HCT116 (cell line): ENCODE results near the gene SLC44A3. TPM values are rescaled to one million over a fixed set of nuclear protein-coding genes. Genes with fewer than 3 reads are reported as not detected.

Experiments used
- ATAC-seq: fragments of 200-7000 bp; cut with Tn5 transposase; 2 replicates; pipeline ENCODE4 v1.9.1; 2020; ENCODE audit warnings: mild to moderate bottlenecking, moderate library complexity
- BruUV-seq: library from RNA; stranded (reverse); fragments of 400-500 nt; replicated peaks from 2 replicates; lab custom pipeline; 2021; lab: Mats Ljungman, UMichigan
- CTCF ChIA-PET: fragments of 300-600 bp; sonication (Branson Sonifier 250); formaldehyde crosslinking; loops from one replicate; lab custom pipeline; 2021; ENCODE audit warnings: antibody characterized with exemption; lab: Charles Lee
- POLR2A ChIA-PET: fragments of 300-600, 350-600 bp; sonication (Branson Sonifier 250); formaldehyde crosslinking; loops from one replicate; lab custom pipeline; 2021; ENCODE audit warnings: antibody characterized with exemption; lab: Charles Lee
- RAD21 ChIA-PET, 2 experiments: fragments of 300-600 bp; sonication (Branson Sonifier 250); formaldehyde crosslinking; loops; one replicate each; lab custom pipeline; 2023; ENCODE audit warnings: low total read pairs in 2 of 2; ENCODE audit not compliant: uncharacterized antibody in 2 of 2, unreplicated experiment in 2 of 2, low non-redundant PET in 1 of 2; lab: Charles Lee
- DNase-seq: peaks from one replicate; pipeline ENCODE4 v3.0.0-alpha.2; 2010; ENCODE audit warnings: low read depth, low spot score
- H2AFZ ChIP-seq: fragments of 200-600 bp; shearing (Covaris generic), sonication (generic); 2 replicates; pipeline ENCODE4 v1.6.1; 2017; ENCODE audit warnings: low read depth, mixed run types, mixed read lengths, antibody characterized with exemption, low read length; ENCODE audit not compliant: poor library complexity, severe bottlenecking
- H3K27ac ChIP-seq: 2 replicates; pipeline ENCODE4 v1.5.1; 2012; ENCODE audit warnings: low read depth, low read length
- H3K27me3 ChIP-seq: fragments of 200-600 bp; sonication (generic); 2 replicates; pipeline ENCODE4 v1.6.1; 2016; ENCODE audit warnings: mixed run types, low read length, mixed read lengths; ENCODE audit not compliant: insufficient read depth
- H3K36me3 ChIP-seq, 2 experiments: fragments of 200-500 bp in 1 of 2; fragments of 200-600 bp in 1 of 2; sonication (Bioruptor generic) in 1 of 2; sonication (generic) in 1 of 2; 2 replicates each; pipeline versions ENCODE4 v1.5.1 to v1.6.1; 2014 to 2016; ENCODE audit warnings: low read length in 2 of 2, inconsistent platforms in 1 of 2, mixed read lengths in 1 of 2, mixed run types in 1 of 2; ENCODE audit not compliant: insufficient read depth in 2 of 2, control insufficient read depth in 1 of 2
- H3K4me1 ChIP-seq, 2 experiments: fragments of 200-600 bp in 1 of 2; sonication (generic) in 1 of 2; 2 replicates each; pipeline versions ENCODE4 v1.5.1 to v1.6.1; 2012 to 2017; ENCODE audit warnings: low read length in 2 of 2, inconsistent platforms in 1 of 2, mild to moderate bottlenecking in 1 of 2, mixed read lengths in 1 of 2, mixed run types in 1 of 2, moderate library complexity in 1 of 2; ENCODE audit not compliant: insufficient read depth in 2 of 2, control insufficient read depth in 1 of 2
- H3K4me2 ChIP-seq: fragments of 200-600 bp; sonication (generic); 2 replicates; pipeline ENCODE4 v1.6.1; 2017; ENCODE audit warnings: mixed run types, low read length, mixed read lengths
- H3K4me3 ChIP-seq, 2 experiments: fragments of 200-600 bp in 1 of 2; sonication (generic) in 1 of 2; replicated peaks in 1 of 2; 2 replicates each; pipeline ENCODE4 v1.5.1; 2011 to 2016; ENCODE audit warnings: low read length in 2 of 2, control low read depth in 1 of 2, low read depth in 1 of 2, mild to moderate bottlenecking in 1 of 2, mixed read lengths in 1 of 2, mixed run types in 1 of 2
- H3K79me2 ChIP-seq: fragments of 200-600 bp; sonication (generic); 2 replicates; pipeline ENCODE4 v1.6.1; 2017; ENCODE audit warnings: mild to moderate bottlenecking, mixed run types, low read length, moderate library complexity, mixed read lengths; ENCODE audit not compliant: insufficient read depth
- H3K9ac ChIP-seq: fragments of 200-600 bp; sonication (generic); 2 replicates; pipeline ENCODE4 v1.6.1; 2016; ENCODE audit warnings: low read length, mixed read lengths
- H3K9me2 ChIP-seq: fragments of 200-600 bp; sonication (generic), shearing (Covaris generic); 2 replicates; pipeline ENCODE4 v1.6.1; 2017; ENCODE audit warnings: mixed run types, mild to moderate bottlenecking, moderate library complexity; ENCODE audit not compliant: insufficient read depth
- H3K9me3 ChIP-seq, 2 experiments: fragments of 200-500 bp in 1 of 2; fragments of 200-600 bp in 1 of 2; sonication (Bioruptor generic) in 1 of 2; sonication (generic) in 1 of 2; 2 replicates each; pipeline ENCODE4 v1.6.1; 2014 to 2017; ENCODE audit warnings: low read length in 2 of 2, mixed read lengths in 2 of 2, inconsistent platforms in 1 of 2, low read depth in 1 of 2, mild to moderate bottlenecking in 1 of 2, mixed run types in 1 of 2, moderate library complexity in 1 of 2; ENCODE audit not compliant: control insufficient read depth in 1 of 2, insufficient read depth in 1 of 2
- H4K20me1 ChIP-seq: fragments of 200-600 bp; sonication (generic), shearing (Covaris generic); 2 replicates; pipeline ENCODE4 v1.6.1; 2017; ENCODE audit warnings: mixed run types, mild to moderate bottlenecking, moderate library complexity; ENCODE audit not compliant: insufficient read depth
- ATF3 ChIP-seq: IDR thresholded peaks from 2 replicates; pipeline ENCODE4 v1.6.1; 2012
- CBX3 ChIP-seq: IDR thresholded peaks from 2 replicates; pipeline ENCODE4 v1.6.1; 2012; ENCODE audit warnings: low read depth
- EGR1 ChIP-seq: IDR thresholded peaks from 2 replicates; pipeline ENCODE4 v1.6.1; 2012; ENCODE audit warnings: low read depth
- ELF1 ChIP-seq: IDR thresholded peaks from 2 replicates; pipeline ENCODE4 v1.6.1; 2012; ENCODE audit warnings: low read depth, borderline replicate concordance
- EZH2phosphoT487 ChIP-seq: fragments of 200-600 bp; IDR thresholded peaks from 2 replicates; pipeline ENCODE4 v1.6.1; 2018; ENCODE audit warnings: antibody characterized with exemption, borderline replicate concordance
- JUND ChIP-seq: IDR thresholded peaks from 2 replicates; pipeline ENCODE4 v1.6.1; 2012
- POLR2A ChIP-seq: IDR thresholded peaks from 2 replicates; pipeline ENCODE4 v1.7.0; 2011; ENCODE audit warnings: borderline replicate concordance; ENCODE audit not compliant: insufficient read depth, insufficient read length; ENCODE audit errors: extremely low read depth
- POLR2AphosphoS5 ChIP-seq: IDR thresholded peaks from 2 replicates; pipeline ENCODE4 v1.6.1; 2011; ENCODE audit warnings: mild to moderate bottlenecking, low read depth, low read length, moderate library complexity
- RAD21 ChIP-seq: IDR thresholded peaks from 2 replicates; pipeline ENCODE4 v1.6.1; 2012; ENCODE audit warnings: low read depth, mild to moderate bottlenecking
- REST ChIP-seq: IDR thresholded peaks from 2 replicates; pipeline ENCODE4 v1.6.1; 2012; ENCODE audit warnings: low read depth
- SIN3A ChIP-seq: IDR thresholded peaks from 2 replicates; pipeline ENCODE4 v1.6.1; 2012; ENCODE audit warnings: low read depth
- SP1 ChIP-seq: IDR thresholded peaks from 2 replicates; pipeline ENCODE4 v1.6.1; 2012; ENCODE audit warnings: low read depth
- YY1 ChIP-seq: IDR thresholded peaks from 2 replicates; pipeline ENCODE4 v1.6.1; 2011; ENCODE audit warnings: low read length, low read depth, moderate library complexity, mild to moderate bottlenecking; ENCODE audit not compliant: insufficient replicate concordance; ENCODE audit errors: extremely low read depth
- ZFX ChIP-seq: fragments of 450-650 bp; IDR thresholded peaks from 2 replicates; pipeline ENCODE4 v1.6.1; 2017
- ZNF274 ChIP-seq: fragments of 200-500 bp; sonication (Bioruptor generic); IDR thresholded peaks from 2 replicates; pipeline ENCODE4 v1.6.1; 2014; ENCODE audit warnings: mild to moderate bottlenecking, low read depth, low read length, inconsistent platforms
- intact Hi-C: fragments of 100-400 bp; cut with micrococcal nuclease; formaldehyde crosslinking; loops from 2 replicates; pipeline ENCODE4 v1.10.0; 2022
- total RNA-seq: library from RNA; stranded (reverse); gene quantifications from one replicate; pipeline ENCODE4 v1.2.1, GENCODE V29; 2021; ENCODE audit not compliant: unreplicated experiment
- TF ChIP-seq, protein P1 (sequence below): IDR thresholded peaks from 2 replicates; pipeline ENCODE4 v1.6.1; 2011; ENCODE audit warnings: mild to moderate bottlenecking, low read length, moderate library complexity; ENCODE audit not compliant: insufficient replicate concordance; ENCODE audit errors: extremely low read depth
- TF ChIP-seq, protein P2 (sequence below), 3 experiments: fragments of 200-600 bp in 1 of 3; sonication (generic) in 1 of 3; IDR thresholded peaks in 2 of 3; conservative IDR thresholded peaks in 1 of 3; 2 replicates each; pipeline ENCODE4 v1.5.1; 2012 to 2017; ENCODE audit warnings: low read depth in 2 of 3, low read length in 2 of 3, antibody characterized with exemption in 1 of 3, borderline replicate concordance in 1 of 3, control low read depth in 1 of 3, mild to moderate bottlenecking in 1 of 3, mixed read lengths in 1 of 3, mixed run types in 1 of 3, moderate library complexity in 1 of 3; ENCODE audit not compliant: insufficient read depth in 1 of 3
- TF ChIP-seq, protein P3 (sequence below): IDR thresholded peaks from 2 replicates; pipeline ENCODE4 v1.6.1; 2012

The SLC44A3 gene
- total RNA-seq, 1 experiment from 2014 or later, result 9.6 TPM

DNA sequence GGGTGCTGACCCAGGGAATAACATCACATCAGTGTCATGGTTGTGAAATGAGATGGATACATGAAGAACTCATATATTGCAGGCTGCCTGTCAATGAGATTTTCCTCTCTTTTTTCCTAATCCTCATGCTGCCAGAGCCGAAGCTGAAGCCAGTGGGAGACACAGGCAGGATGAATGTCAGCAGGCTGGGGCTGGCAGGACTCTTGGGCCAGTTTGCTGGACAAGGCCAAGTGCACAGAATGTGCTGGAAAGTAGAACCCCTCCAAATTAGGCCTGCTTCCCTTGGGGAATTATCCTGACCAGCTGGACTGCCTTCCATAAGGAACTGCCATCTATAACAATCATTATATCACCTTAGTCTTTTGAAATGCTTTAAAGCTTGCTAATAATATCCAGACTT is 31.4 kb downstream of the SLC44A3 start:
- DNase-seq, result no peak
- Histone ChIP-seq H3K9ac (no peak overlapping the region), H3K27ac (no peak overlapping the region), H3K79me2 (no peaks in the 10 kb centered on the region), H3K36me3 (no peaks in the 10 kb centered on the region), H3K4me3 (no peak overlapping the region), H3K9me3 (no peaks in the 10 kb centered on the region), H2AFZ (no peak overlapping the region), H3K27me3 (no peaks in the 10 kb centered on the region), H4K20me1 (no peaks in the 10 kb centered on the region), H3K4me1 (peaks cover 13 to 25% of the 10 kb centered on the region in 2 experiments), H3K9me2 (no peaks in the 10 kb centered on the region), H3K4me2 (no peak overlapping the region)
- ATAC-seq, result no peak
- ChIA-PET CTCF (interaction anchor here (1.4 to 7.0 kb wide), 2 partner anchors 189 to 192 kb away, joined by 5 to 190 read pairs (median 7); no protein-coding TSS in a partner anchor), POLR2A (no interaction called here), RAD21 (no interaction called here)
- intact Hi-C loops, result no loop called here
- BruUV-seq, result no TSS peak
- TF ChIP-seq EGR1, result no peak
- TF ChIP-seq SP1, result no peak
- no peak for TF ChIP-seq CBX3
- TF ChIP-seq POLR2AphosphoS5, result no peak
- TF ChIP-seq, protein P1, sequence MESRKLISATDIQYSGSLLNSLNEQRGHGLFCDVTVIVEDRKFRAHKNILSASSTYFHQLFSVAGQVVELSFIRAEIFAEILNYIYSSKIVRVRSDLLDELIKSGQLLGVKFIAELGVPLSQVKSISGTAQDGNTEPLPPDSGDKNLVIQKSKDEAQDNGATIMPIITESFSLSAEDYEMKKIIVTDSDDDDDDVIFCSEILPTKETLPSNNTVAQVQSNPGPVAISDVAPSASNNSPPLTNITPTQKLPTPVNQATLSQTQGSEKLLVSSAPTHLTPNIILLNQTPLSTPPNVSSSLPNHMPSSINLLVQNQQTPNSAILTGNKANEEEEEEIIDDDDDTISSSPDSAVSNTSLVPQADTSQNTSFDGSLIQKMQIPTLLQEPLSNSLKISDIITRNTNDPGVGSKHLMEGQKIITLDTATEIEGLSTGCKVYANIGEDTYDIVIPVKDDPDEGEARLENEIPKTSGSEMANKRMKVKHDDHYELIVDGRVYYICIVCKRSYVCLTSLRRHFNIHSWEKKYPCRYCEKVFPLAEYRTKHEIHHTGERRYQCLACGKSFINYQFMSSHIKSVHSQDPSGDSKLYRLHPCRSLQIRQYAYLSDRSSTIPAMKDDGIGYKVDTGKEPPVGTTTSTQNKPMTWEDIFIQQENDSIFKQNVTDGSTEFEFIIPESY, result no peak
- no peak for TF ChIP-seq ELF1
- TF ChIP-seq ZNF274, result no peak
- TF ChIP-seq, protein P2, sequence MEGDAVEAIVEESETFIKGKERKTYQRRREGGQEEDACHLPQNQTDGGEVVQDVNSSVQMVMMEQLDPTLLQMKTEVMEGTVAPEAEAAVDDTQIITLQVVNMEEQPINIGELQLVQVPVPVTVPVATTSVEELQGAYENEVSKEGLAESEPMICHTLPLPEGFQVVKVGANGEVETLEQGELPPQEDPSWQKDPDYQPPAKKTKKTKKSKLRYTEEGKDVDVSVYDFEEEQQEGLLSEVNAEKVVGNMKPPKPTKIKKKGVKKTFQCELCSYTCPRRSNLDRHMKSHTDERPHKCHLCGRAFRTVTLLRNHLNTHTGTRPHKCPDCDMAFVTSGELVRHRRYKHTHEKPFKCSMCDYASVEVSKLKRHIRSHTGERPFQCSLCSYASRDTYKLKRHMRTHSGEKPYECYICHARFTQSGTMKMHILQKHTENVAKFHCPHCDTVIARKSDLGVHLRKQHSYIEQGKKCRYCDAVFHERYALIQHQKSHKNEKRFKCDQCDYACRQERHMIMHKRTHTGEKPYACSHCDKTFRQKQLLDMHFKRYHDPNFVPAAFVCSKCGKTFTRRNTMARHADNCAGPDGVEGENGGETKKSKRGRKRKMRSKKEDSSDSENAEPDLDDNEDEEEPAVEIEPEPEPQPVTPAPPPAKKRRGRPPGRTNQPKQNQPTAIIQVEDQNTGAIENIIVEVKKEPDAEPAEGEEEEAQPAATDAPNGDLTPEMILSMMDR (IDR thresholded peaks at IDR 0.05 in 2 of 3, conservative IDR thresholded peaks at IDR 0.05 in 1 of 3; ENCODE audit: borderline replicate concordance in 1 of 3, insufficient read depth in 1 of 3, low read depth in 2 of 3, low read length in 2 of 3), result no peak
- no peak for TF ChIP-seq EZH2phosphoT487
- no peak for TF ChIP-seq SIN3A
- TF ChIP-seq ZFX, result no peak
- no peak for TF ChIP-seq REST
- TF ChIP-seq ATF3, result no peak
- TF ChIP-seq, protein P3, sequence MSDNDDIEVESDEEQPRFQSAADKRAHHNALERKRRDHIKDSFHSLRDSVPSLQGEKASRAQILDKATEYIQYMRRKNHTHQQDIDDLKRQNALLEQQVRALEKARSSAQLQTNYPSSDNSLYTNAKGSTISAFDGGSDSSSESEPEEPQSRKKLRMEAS, result no peak
- no peak for TF ChIP-seq RAD21
- TF ChIP-seq JUND, result no peak
- TF ChIP-seq YY1, result no peak
- no peak for TF ChIP-seq POLR2A
